Activated CD4-positive, alpha-beta T cell treated with anti-CD3 and anti-CD28 coated beads, Interleukin-2, amount 50 U/mL, for 24 hours (primary cell): ENCODE results near the gene KDM5A.
"Not testable (repeated sequence)": the region's sequence is repeated elsewhere in the genome, so short reads cannot be mapped to it uniquely, and the experiment has no call there.

ENCODE experiments used
- DNase-seq, 2 donors: peaks; one replicate each; pipeline ENCODE4 v3.0.0-alpha.2; 2020; ENCODE audit warnings: low read depth in 1 of 2, low spot score in 1 of 2

The KDM5A gene

GRCh38 chr12:241266-241665, 147.9 kb downstream of the KDM5A start:
- DNase-seq, result no peak

- no peak for DNase-seq
Measured at GRCh38 chr12:240566-240965, 148.6 kb downstream of the KDM5A start.

- DNase-seq, result no peak
Measured at GRCh38 chr12:238736-239398, 150.3 kb downstream of the KDM5A start.

- DNase-seq, result no peak
Measured at GRCh38 chr12:238116-238515, 151.0 kb downstream of the KDM5A start.

GRCh38 chr12:237026-237815, 151.9 kb downstream of the KDM5A start:
- DNase-seq, result no peak

- DNase-seq, result no peak
Measured at GRCh38 chr12:236445-236844, 152.7 kb downstream of the KDM5A start.

GRCh38 chr12:235967-236366, 153.2 kb downstream of the KDM5A start:
- not testable (repeated sequence) for DNase-seq

- DNase-seq, result no peak
Measured at GRCh38 chr12:234891-235415, 154.2 kb downstream of the KDM5A start.

- no peak for DNase-seq
Measured at GRCh38 chr12:234019-234418, 155.1 kb downstream of the KDM5A start.

GRCh38 chr12:233615-233968, 155.5 kb downstream of the KDM5A start:
- no peak for DNase-seq

GRCh38 chr12:232731-233614, 156.1 kb downstream of the KDM5A start:
- no peak for DNase-seq

GRCh38 chr12:230925-231671, 158.0 kb downstream of the KDM5A start:
- no peak for DNase-seq
